NCI-H187 treated with DMSO at 0.1 percent for 48 hours (cell line): Measurements from ENCODE around the gene EIF4G2.
"Not testable (repeated sequence)": the region's sequence is repeated elsewhere in the genome, so short reads cannot be mapped to it uniquely, and the experiment has no call there.

Source experiments
- DNase-seq: peaks from one replicate; lab custom pipeline; 2025; lab: John Stamatoyannopoulos, UW

EIF4G2 gene

DNA sequence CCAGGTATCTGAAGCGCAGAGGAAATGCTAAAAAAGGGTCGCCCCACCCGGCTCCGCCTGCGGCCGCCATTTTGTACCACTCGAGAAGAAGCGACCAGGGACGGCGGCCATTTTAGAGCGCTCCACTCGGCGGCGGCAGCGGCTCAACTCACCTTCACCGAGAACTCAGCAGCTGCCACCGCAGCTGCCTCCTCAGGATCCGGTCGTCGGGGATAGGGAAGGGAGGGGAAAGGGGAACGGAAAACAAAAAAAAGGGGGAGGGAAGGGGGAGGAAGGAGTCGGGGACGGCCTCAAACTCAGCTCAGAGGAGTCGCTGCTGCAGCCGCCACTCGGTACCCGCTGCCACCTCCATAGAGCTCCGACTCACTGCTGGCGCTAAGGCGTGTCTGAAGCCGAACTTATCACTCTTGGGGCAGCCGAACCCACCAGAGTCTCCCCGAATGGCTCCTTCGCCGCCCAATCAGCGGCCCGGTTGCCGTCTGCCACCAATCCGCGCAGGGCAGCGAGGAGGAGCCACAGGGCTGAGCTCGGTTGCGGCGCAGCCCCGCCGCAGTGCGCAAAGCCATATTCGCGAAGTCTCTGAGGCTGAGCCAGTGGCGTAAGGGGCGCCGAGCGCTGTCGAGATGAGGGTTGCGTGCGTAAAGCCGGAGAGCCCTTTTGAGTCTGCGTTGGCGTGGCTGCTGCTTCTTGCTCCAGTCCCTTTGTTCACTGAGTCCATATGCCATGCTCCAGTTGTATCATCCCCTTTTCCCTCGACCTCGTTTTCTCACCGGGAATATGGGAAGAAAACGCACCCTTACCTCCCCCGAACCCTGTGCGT lies at the start of gene EIF4G2:
EIF4G2 (minus strand) TSS at position 374 of the 820 bp plus-strand sequence.
- DNase-seq = peak; percentile 97

- peak; percentile 94 for DNase-seq
Measured at GRCh38 chr11:10857709-10858438, 49.1 kb upstream of the EIF4G2 start, which contains the start of gene ZBED5. TSS of gene ZBED5 (minus strand) at chr11:10858053. CDS start at chr11:10854945, 3,108 bp downstream.

GRCh38 chr11:10857459-10857708 lies 48.7 kb upstream of the EIF4G2 start:
- peak; percentile 25 for DNase-seq

GRCh38 chr11:10856689-10857458 lies 48.1 kb upstream of the EIF4G2 start:
- DNase-seq = no peak

DNA sequence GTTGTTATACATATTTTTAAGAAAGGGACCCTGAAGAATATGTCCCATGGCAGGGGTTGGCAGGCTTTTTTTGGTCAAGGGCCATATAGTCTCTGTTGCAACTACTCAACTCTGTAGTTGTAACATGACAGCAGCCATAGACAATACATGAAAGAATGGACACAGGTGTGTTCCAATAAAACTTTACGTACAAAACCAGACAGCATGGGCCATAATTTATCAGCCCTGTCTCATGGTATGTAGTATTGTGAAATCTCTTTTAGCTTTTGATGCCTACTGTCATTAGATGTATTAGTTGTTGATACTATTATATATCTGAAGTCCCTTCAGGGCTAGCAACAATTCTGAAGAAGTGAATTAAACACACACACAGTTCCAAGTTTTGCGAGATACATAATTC lies 46.6 kb upstream of the EIF4G2 start:
- no peak for DNase-seq

DNA sequence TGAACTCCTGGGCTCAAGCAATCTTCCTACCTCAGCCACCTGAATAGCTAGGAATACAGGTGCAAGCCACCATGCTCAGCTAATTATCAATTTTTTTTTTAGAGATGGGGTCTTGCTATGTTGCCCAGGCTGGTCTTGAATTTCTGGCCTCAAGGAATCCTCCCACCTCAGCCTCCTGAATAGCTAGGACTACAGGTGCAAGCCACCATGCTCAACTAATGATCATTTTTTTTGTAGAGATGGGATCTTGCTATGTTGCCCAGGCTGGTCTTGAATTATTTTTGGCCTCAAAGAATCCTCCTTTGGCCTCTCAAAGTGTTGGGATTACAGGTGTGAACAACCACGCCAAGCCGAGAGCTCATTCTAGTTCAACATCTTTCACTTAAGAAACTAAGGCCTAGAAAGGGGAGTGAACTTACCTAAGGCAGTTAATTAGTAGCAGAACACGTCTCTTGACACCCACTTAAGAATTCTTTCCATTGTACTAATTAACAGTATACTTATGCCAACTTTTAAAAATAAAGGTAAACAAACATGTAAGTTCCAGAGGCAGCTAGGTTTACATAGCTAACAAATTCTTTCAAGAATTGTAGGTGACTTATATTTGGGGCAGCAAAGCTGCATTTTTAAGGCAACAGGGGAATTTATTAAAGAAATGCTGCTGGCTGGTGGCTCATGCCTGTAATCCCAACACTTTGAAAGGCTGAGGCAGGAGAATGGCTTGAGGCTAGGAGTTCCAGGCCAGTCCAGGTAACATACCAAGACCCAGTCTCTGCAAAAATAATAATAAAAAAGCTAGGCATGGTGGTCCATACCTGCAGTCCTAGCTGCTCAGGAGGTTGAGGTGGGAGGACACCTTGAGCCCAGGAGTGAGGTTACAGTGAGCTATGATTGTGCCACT lies 39.5 kb upstream of the EIF4G2 start:
- no peak for DNase-seq

GRCh38 chr11:10846660-10847059 lies 37.9 kb upstream of the EIF4G2 start:
- no peak for DNase-seq

GRCh38 chr11:10845589-10845988 lies 36.9 kb upstream of the EIF4G2 start:
- DNase-seq = no peak

DNA sequence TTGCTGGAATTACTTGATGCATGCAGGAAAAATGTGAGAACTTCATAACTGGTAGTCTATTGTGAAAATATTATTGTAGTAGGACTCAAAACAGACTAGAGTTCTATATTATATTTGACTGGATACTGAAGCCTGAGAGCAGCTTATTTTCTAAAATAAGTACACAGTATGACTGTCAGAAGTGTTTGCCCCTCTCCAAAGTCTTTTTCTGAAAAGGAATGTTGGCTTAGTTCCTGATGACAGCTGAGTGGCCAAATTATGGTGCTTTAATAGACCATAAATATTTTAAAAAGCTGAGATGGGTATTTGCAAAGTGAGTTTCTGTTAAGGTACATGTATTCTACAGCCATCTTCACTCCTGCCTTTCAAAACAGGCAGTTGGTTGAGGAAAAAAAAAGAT lies 36.1 kb upstream of the EIF4G2 start:
- DNase-seq = no peak

GRCh38 chr11:10844356-10844755 lies 35.6 kb upstream of the EIF4G2 start:
- DNase-seq = no peak

- DNase-seq = no peak
Measured at GRCh38 chr11:10838881-10839280, 30.2 kb upstream of the EIF4G2 start.

DNA sequence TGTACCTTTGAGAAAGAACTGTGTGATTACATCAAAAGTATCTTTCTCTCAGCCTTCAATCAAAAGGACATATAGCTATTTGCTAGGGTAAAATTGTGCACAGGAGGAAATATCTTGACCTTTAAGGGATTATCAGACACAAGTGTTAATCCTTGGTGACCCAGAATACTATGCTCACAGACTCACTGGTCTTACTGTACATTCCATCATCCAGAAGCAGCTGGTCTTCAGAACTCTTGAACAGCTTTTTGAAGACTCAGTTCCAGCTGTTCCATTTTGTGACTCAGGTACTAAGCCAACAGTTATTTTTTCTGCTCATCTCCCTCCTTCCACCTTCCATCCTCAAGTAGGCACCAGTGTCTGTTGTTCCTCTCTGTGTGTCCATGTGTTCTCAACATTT lies 29.4 kb upstream of the EIF4G2 start:
- no peak for DNase-seq

DNA sequence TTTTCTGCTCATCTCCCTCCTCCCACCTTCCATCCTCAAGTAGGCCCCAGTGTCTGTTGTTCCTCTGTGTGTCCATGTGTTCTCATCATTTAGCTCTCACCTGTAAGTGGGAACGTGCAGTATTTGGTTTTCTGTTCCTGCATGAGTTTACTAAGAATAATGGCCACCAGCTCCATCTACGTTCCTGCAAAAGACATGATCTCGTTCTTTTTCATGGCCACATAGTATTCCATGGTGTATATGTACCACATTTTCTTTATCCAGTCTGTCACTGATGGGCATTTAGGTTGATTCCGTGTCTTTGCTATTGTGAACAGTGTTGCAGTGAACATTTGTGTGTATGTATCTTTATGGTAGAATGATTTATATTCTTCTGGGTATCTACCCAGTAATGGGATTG lies 28.2 kb upstream of the EIF4G2 start:
- DNase-seq = not testable (repeated sequence)

DNA sequence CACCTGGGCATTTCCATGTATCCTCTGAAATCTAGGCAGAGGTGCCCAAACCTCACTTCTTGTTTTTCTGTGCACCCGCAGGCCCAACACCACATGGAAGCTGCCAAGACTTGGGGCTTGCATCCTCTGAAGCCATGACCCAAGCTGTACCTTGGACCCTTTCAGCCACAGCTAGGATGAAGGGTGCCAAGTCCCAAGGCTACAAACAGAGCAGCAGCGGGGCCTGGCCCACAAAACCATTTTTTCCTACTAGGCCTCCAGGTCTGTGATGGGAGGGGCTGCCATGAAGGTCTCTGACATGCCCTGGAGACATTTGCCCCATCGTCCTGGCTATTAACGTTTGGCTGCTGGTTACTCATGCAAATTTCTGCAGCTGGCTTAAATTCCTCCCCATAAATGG lies 20.4 kb upstream of the EIF4G2 start:
- no peak for DNase-seq

DNA sequence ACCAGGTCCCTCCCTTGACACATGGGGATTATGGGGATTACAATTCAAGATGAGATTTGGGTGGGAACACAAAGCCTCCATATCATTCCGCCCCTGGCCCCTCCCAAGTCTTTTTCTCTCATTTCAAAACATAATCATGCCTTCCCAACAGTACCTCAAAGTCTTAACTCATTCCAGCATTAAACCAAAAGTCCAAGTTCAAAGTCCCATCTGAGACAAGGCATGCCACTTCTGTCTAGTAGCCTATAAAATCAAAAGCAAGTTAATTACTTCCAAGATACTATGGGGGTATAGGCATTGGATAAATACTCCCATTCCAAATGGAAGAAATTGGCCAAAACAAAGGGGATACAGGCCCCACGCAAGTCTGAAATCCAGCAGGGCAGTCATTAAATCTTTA lies 19.7 kb upstream of the EIF4G2 start:
- DNase-seq = no peak

GRCh38 chr11:10824888-10825287 lies 16.2 kb upstream of the EIF4G2 start:
- DNase-seq = no peak

- no peak for DNase-seq
Measured at GRCh38 chr11:10823152-10823579, 14.4 kb upstream of the EIF4G2 start.

DNA sequence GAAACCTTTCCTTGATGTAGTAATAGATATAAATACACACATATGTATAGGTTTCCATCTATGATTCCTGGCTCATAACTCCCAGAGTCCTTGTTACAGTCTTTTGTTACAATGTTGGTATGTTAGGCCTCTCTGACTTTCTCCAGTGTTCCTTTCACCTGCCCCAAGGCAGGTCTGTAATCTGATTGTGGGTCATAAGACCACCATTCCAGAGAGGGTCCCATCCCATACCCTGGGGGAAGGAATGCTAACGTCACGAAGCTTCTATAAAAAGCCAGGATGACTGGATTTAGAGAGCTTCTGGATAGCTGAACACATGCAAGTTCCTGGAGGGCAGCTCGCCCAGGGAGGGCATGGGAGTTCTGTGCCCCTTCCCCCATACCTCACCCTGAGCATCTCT lies 13.8 kb upstream of the EIF4G2 start:
- DNase-seq = not testable (repeated sequence)

- no peak for DNase-seq
Measured at GRCh38 chr11:10818594-10818993, 9.9 kb upstream of the EIF4G2 start.

DNA sequence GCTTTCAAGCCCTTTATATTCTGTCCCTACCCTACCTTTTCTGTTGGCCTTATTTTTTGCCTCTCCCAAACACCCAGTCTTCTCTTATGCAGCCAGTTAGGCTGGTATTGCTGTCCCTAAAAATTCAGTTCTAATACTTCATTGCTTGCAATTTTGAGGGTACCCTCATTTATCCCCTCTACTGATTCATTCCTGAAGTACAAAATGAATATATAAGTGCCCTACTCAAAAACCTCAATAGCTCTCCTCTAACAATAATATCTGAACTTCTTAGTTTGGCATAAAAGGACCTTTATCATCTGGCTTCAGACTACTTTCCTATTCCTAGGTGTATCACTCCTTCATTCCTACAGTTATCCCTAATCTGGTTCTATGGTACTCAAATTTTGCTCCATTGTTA lies 5.2 kb upstream of the EIF4G2 start:
- no peak for DNase-seq

- no peak for DNase-seq
Measured at GRCh38 chr11:10809373-10810160, 841 bp upstream of the EIF4G2 start.
